SK-N-SH (cell line): ENCODE data around the gene LINS1. TPM values are rescaled to one million over a fixed set of nuclear protein-coding genes. Genes with fewer than 3 reads are reported as not detected.

Experiments
- CTCF ChIA-PET: fragments of 300-600, 350-600 bp; formaldehyde crosslinking; extraction: SDS; loops from one replicate; lab custom pipeline; 2021; lab: Yijun Ruan, JAX
- POLR2A ChIA-PET: fragments of 350-600 bp; sonication (Branson Sonifier 250); formaldehyde crosslinking; extraction: SDS; loops from one replicate; lab custom pipeline; 2020; ENCODE audit warnings: antibody characterized with exemption, inconsistent platforms; lab: Yijun Ruan, JAX
- DNase-seq: peaks from one replicate; pipeline ENCODE4 v3.0.0; 2012
- H2AFZ ChIP-seq: fragments of 200-600 bp; sonication (generic); 2 replicates; pipeline ENCODE4 v1.8.1; 2016; ENCODE audit warnings: antibody characterized with exemption, mild to moderate bottlenecking, low read depth
- H3F3A ChIP-seq: fragments of 200-600 bp; sonication (generic); replicated peaks from 2 replicates; pipeline ENCODE3; 2016; ENCODE audit warnings: antibody characterized with exemption, mild to moderate bottlenecking; ENCODE audit not compliant: insufficient read depth
- H3K27ac ChIP-seq, 2 experiments: fragments of 200-500 bp in 1 of 2; fragments of 200-600 bp in 1 of 2; sonication (Bioruptor generic) in 1 of 2; sonication (generic), shearing (Covaris generic) in 1 of 2; 2 replicates each; pipeline versions ENCODE4 v1.5.1 to v1.6.1; 2014 to 2016; ENCODE audit warnings: low read depth in 2 of 2, inconsistent platforms in 1 of 2, low read length in 1 of 2, mild to moderate bottlenecking in 1 of 2, mixed read lengths in 1 of 2
- H3K27me3 ChIP-seq: fragments of 200-600 bp; sonication (generic), shearing (Covaris generic); 2 replicates; pipeline ENCODE4 v1.6.1; 2016; ENCODE audit warnings: mixed run types; ENCODE audit not compliant: insufficient read depth
- H3K36me3 ChIP-seq, 2 experiments: fragments of 200-500 bp in 1 of 2; fragments of 200-600 bp in 1 of 2; sonication (Bioruptor generic) in 1 of 2; sonication (generic) in 1 of 2; replicated peaks in 1 of 2; 2 replicates each; pipeline versions ENCODE3 to v1.5.1; 2014 to 2016; ENCODE audit warnings: low read length in 1 of 2, mild to moderate bottlenecking in 1 of 2; ENCODE audit not compliant: insufficient read depth in 2 of 2, control insufficient read depth in 1 of 2
- H3K4me1 ChIP-seq, 2 experiments: fragments of 200-500 bp in 1 of 2; fragments of 200-600 bp in 1 of 2; sonication (Bioruptor generic) in 1 of 2; sonication (generic), shearing (Covaris generic) in 1 of 2; 2 replicates each; pipeline versions ENCODE4 v1.5.1 to v1.6.1; 2014 to 2016; ENCODE audit warnings: low read depth in 1 of 2, low read length in 1 of 2, mixed run types in 1 of 2; ENCODE audit not compliant: insufficient read depth in 2 of 2, control insufficient read depth in 1 of 2
- H3K4me2 ChIP-seq: fragments of 200-600 bp; sonication (generic), shearing (Covaris generic); 2 replicates; pipeline ENCODE4 v1.6.1; 2017; ENCODE audit warnings: mixed run types
- H3K4me3 ChIP-seq, 2 experiments: fragments of 200-500 bp in 1 of 2; fragments of 200-600 bp in 1 of 2; sonication (Bioruptor generic) in 1 of 2; sonication (generic), shearing (Covaris generic) in 1 of 2; 2 replicates each; pipeline versions ENCODE4 v1.5.1 to v1.8.1; 2014 to 2016; ENCODE audit warnings: low read depth in 2 of 2, inconsistent platforms in 1 of 2, low read length in 1 of 2, mild to moderate bottlenecking in 1 of 2, mixed read lengths in 1 of 2, moderate library complexity in 1 of 2
- H3K79me2 ChIP-seq: fragments of 200-600 bp; sonication (generic); 2 replicates; pipeline ENCODE4 v1.8.1; 2017; ENCODE audit warnings: mild to moderate bottlenecking; ENCODE audit not compliant: insufficient read depth
- H3K9ac ChIP-seq: fragments of 200-600 bp; sonication (generic); 2 replicates; pipeline ENCODE4 v1.6.1; 2017; ENCODE audit warnings: mixed run types
- H3K9me2 ChIP-seq: fragments of 200-600 bp; sonication (generic); 2 replicates; pipeline ENCODE4 v1.6.1; 2017; ENCODE audit warnings: mixed run types
- H3K9me3 ChIP-seq: fragments of 200-600 bp; sonication (generic); 2 replicates; pipeline ENCODE4 v1.6.1; 2017; ENCODE audit warnings: mixed run types, mild to moderate bottlenecking, moderate library complexity
- H4K20me1 ChIP-seq: fragments of 200-600 bp; sonication (generic); 2 replicates; pipeline ENCODE4 v1.6.1; 2017; ENCODE audit warnings: mild to moderate bottlenecking, mixed run types; ENCODE audit not compliant: insufficient read depth
- ELF1 ChIP-seq: IDR thresholded peaks from 2 replicates; pipeline ENCODE4 v1.4.0; 2012
- EZH2phosphoT487 ChIP-seq: fragments of 200-600 bp; sonication (generic); IDR thresholded peaks from 2 replicates; pipeline ENCODE4 v1.6.1; 2017; ENCODE audit warnings: low read depth, mixed run types, mild to moderate bottlenecking, antibody characterized with exemption, moderate library complexity, borderline replicate concordance
- FOXJ3 ChIP-seq: sonication (generic); formaldehyde crosslinking; IDR thresholded peaks from 2 replicates; pipeline ENCODE4 v1.5.1; 2020; ENCODE audit warnings: mild to moderate bottlenecking, missing genetic modification reagents
- GATA2 ChIP-seq: sonication (generic); formaldehyde crosslinking; IDR thresholded peaks from 2 replicates; pipeline ENCODE4 v1.5.0; 2020; ENCODE audit warnings: mild to moderate bottlenecking, missing genetic modification reagents
- MEF2A ChIP-seq: IDR thresholded peaks from 2 replicates; pipeline ENCODE4 v1.4.0; 2012; ENCODE audit warnings: low read depth, borderline replicate concordance
- MXI1 ChIP-seq: IDR thresholded peaks from 2 replicates; pipeline ENCODE4 v1.6.1; 2012; ENCODE audit warnings: mild to moderate bottlenecking, low read depth, low read length, improper control_type of control experiment
- POLR2AphosphoS5 ChIP-seq: IDR thresholded peaks from 2 replicates; pipeline ENCODE4 v1.6.1; 2012; ENCODE audit warnings: low read depth, low read length
- RAD21 ChIP-seq: IDR thresholded peaks from 2 replicates; pipeline ENCODE4 v1.6.1; 2012; ENCODE audit warnings: mild to moderate bottlenecking, low read length
- RFX5 ChIP-seq: IDR thresholded peaks from 2 replicates; pipeline ENCODE4 v1.6.1; 2012; ENCODE audit warnings: mild to moderate bottlenecking, improper control_type of control experiment, low read length
- RXRA ChIP-seq: IDR thresholded peaks from 2 replicates; pipeline ENCODE4 v1.4.0; 2012; ENCODE audit warnings: low read depth, mild to moderate bottlenecking, borderline replicate concordance
- SIN3A ChIP-seq: IDR thresholded peaks from 2 replicates; pipeline ENCODE4 v1.6.1; 2012; ENCODE audit warnings: low read depth, mild to moderate bottlenecking, low read length, moderate library complexity, borderline replicate concordance
- TEAD4 ChIP-seq: IDR thresholded peaks from 2 replicates; pipeline ENCODE4 v1.4.0; 2012; ENCODE audit warnings: mild to moderate bottlenecking, borderline replicate concordance; ENCODE audit not compliant: insufficient read depth
- WGBS: methylation state at CpG from one replicate; pipeline ENCODE4 v1.1.6; 2017; ENCODE audit warnings: low lambda C conversion rate; 5-methylcytosine and 5-hydroxymethylcytosine counted together
- polyA plus RNA-seq, 3 experiments: library from polyadenylated mRNA; depleted of rRNA; stranded (reverse); fragments of >200 nt; gene quantifications; 2 replicates each; pipeline ENCODE4 v1.2.3, GENCODE V29; 2012
- TF ChIP-seq, protein P1 (sequence below): fragments of 150-350 bp; IDR thresholded peaks from 2 replicates; pipeline ENCODE4 v1.6.1; 2017; ENCODE audit warnings: antibody characterized with exemption, low read length, low read depth, borderline replicate concordance
- TF ChIP-seq, protein P2 (sequence below): IDR thresholded peaks from 2 replicates; pipeline ENCODE4 v1.6.1; 2012; ENCODE audit warnings: mild to moderate bottlenecking, low read depth, low read length, moderate library complexity
- TF ChIP-seq, protein P3 (sequence below): IDR thresholded peaks from 2 replicates; pipeline ENCODE4 v1.4.0; 2012; ENCODE audit warnings: low read depth, borderline replicate concordance
- TF ChIP-seq, protein P4 (sequence below): IDR thresholded peaks from 2 replicates; pipeline ENCODE4 v1.4.0; 2012; ENCODE audit warnings: low read depth, borderline replicate concordance
- TF ChIP-seq, protein P5 (sequence below): IDR thresholded peaks from 2 replicates; pipeline ENCODE4 v1.4.0; 2012; ENCODE audit warnings: low read depth

Gene LINS1
- polyA plus RNA-seq, 1 of the 3 experiments (the other 2 are of a cell fraction): 5.0 TPM

DNA sequence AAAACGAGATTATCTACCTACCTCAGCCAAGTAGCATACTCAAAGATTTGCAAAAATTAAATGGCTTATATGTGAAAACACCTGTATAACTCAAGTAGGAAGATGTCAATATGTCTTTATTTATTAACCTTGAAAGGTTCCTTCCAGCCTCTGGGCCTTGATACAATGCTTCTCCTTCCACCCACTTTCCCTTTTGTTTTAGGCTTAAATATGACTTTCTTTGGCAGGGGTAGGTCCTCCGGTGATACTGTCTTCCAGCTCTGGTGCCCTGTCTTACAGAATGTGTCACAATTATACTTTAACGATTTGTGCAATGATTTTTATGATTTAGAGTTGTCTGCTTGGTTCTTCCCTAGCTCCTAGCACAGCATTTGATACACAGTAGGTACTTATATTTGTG, 4.1 kb downstream of the LINS1 start (continued):
- TF ChIP-seq, protein P1, sequence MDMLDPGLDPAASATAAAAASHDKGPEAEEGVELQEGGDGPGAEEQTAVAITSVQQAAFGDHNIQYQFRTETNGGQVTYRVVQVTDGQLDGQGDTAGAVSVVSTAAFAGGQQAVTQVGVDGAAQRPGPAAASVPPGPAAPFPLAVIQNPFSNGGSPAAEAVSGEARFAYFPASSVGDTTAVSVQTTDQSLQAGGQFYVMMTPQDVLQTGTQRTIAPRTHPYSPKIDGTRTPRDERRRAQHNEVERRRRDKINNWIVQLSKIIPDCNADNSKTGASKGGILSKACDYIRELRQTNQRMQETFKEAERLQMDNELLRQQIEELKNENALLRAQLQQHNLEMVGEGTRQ: no peak
- TF ChIP-seq TEAD4 (no peak), MXI1 (no peak), ELF1 (no peak), EZH2phosphoT487 (no peak)
- TF ChIP-seq, protein P2, sequence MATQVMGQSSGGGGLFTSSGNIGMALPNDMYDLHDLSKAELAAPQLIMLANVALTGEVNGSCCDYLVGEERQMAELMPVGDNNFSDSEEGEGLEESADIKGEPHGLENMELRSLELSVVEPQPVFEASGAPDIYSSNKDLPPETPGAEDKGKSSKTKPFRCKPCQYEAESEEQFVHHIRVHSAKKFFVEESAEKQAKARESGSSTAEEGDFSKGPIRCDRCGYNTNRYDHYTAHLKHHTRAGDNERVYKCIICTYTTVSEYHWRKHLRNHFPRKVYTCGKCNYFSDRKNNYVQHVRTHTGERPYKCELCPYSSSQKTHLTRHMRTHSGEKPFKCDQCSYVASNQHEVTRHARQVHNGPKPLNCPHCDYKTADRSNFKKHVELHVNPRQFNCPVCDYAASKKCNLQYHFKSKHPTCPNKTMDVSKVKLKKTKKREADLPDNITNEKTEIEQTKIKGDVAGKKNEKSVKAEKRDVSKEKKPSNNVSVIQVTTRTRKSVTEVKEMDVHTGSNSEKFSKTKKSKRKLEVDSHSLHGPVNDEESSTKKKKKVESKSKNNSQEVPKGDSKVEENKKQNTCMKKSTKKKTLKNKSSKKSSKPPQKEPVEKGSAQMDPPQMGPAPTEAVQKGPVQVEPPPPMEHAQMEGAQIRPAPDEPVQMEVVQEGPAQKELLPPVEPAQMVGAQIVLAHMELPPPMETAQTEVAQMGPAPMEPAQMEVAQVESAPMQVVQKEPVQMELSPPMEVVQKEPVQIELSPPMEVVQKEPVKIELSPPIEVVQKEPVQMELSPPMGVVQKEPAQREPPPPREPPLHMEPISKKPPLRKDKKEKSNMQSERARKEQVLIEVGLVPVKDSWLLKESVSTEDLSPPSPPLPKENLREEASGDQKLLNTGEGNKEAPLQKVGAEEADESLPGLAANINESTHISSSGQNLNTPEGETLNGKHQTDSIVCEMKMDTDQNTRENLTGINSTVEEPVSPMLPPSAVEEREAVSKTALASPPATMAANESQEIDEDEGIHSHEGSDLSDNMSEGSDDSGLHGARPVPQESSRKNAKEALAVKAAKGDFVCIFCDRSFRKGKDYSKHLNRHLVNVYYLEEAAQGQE: no peak

DNA sequence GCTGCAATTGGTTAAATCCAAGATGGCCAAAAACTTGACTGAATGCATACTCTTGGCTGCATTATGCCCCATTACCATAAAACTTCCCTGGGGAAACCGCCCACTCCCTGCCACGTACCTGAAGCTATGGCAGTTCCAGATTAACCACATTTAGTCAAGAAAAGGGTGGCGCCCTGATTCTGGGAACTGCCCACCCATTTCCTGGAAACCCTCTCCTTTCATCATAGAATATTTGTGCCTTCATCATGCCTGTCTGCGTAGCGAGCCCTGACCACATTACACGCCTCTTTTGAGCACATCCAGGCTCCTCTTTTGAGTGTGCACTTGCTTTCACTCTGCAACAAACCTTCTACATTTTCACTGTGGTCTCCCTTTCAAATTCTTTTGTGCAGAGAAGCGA, 5.2 kb downstream of the LINS1 start:
- Histone ChIP-seq H3K36me3 (peaks cover 0 to 13% of the 10 kb centered on the region in 2 experiments), H3F3A (no peaks in the 10 kb centered on the region), H3K79me2 (peaks cover 90% of the 10 kb centered on the region), H3K9me3 (no peaks in the 10 kb centered on the region), H3K4me3 (no peak overlapping the region), H3K9ac (no peak overlapping the region), H2AFZ (no peak overlapping the region), H3K4me1 (peaks cover 0 to 19% of the 10 kb centered on the region in 2 experiments; a peak in 2 of 4 replicates), H3K27ac (no peak overlapping the region; a peak in 1 of 4 replicates), H3K27me3 (no peaks in the 10 kb centered on the region), H3K4me2 (no peak overlapping the region), H3K9me2 (no peaks in the 10 kb centered on the region), H4K20me1 (no peaks in the 10 kb centered on the region)
- 94% methylated on average over 7 of the region's 7 CpGs for WGBS
- CTCF ChIA-PET: interaction anchor here (0.9 to 2.1 kb wide), 3 partner anchors 13 to 410 kb away, joined by 3 to 10 read pairs (median 5); no protein-coding TSS in a partner anchor
- no peak for DNase-seq
- POLR2A ChIA-PET: no interaction called here
- TF ChIP-seq, protein P1: no peak
- no peak for TF ChIP-seq FOXJ3 (CRISPR knock-in tag)
- no peak for TF ChIP-seq POLR2AphosphoS5
- TF ChIP-seq EZH2phosphoT487: no peak
- TF ChIP-seq, protein P3, sequence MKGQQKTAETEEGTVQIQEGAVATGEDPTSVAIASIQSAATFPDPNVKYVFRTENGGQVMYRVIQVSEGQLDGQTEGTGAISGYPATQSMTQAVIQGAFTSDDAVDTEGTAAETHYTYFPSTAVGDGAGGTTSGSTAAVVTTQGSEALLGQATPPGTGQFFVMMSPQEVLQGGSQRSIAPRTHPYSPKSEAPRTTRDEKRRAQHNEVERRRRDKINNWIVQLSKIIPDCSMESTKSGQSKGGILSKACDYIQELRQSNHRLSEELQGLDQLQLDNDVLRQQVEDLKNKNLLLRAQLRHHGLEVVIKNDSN: no peak
- no peak for TF ChIP-seq RAD21
- no peak for TF ChIP-seq RXRA
- TF ChIP-seq SIN3A: no peak
- TF ChIP-seq, protein P2: no peak
- TF ChIP-seq TEAD4: no peak
- TF ChIP-seq, protein P4, sequence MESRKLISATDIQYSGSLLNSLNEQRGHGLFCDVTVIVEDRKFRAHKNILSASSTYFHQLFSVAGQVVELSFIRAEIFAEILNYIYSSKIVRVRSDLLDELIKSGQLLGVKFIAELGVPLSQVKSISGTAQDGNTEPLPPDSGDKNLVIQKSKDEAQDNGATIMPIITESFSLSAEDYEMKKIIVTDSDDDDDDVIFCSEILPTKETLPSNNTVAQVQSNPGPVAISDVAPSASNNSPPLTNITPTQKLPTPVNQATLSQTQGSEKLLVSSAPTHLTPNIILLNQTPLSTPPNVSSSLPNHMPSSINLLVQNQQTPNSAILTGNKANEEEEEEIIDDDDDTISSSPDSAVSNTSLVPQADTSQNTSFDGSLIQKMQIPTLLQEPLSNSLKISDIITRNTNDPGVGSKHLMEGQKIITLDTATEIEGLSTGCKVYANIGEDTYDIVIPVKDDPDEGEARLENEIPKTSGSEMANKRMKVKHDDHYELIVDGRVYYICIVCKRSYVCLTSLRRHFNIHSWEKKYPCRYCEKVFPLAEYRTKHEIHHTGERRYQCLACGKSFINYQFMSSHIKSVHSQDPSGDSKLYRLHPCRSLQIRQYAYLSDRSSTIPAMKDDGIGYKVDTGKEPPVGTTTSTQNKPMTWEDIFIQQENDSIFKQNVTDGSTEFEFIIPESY: no peak
- TF ChIP-seq, protein P5, sequence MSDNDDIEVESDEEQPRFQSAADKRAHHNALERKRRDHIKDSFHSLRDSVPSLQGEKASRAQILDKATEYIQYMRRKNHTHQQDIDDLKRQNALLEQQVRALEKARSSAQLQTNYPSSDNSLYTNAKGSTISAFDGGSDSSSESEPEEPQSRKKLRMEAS: no peak
- TF ChIP-seq GATA2 (CRISPR knock-in tag): no peak
- no peak for TF ChIP-seq MXI1
- TF ChIP-seq MEF2A: no peak
- TF ChIP-seq RFX5: no peak
